ENCODE data around the gene TASOR.

The TASOR gene, protein sequence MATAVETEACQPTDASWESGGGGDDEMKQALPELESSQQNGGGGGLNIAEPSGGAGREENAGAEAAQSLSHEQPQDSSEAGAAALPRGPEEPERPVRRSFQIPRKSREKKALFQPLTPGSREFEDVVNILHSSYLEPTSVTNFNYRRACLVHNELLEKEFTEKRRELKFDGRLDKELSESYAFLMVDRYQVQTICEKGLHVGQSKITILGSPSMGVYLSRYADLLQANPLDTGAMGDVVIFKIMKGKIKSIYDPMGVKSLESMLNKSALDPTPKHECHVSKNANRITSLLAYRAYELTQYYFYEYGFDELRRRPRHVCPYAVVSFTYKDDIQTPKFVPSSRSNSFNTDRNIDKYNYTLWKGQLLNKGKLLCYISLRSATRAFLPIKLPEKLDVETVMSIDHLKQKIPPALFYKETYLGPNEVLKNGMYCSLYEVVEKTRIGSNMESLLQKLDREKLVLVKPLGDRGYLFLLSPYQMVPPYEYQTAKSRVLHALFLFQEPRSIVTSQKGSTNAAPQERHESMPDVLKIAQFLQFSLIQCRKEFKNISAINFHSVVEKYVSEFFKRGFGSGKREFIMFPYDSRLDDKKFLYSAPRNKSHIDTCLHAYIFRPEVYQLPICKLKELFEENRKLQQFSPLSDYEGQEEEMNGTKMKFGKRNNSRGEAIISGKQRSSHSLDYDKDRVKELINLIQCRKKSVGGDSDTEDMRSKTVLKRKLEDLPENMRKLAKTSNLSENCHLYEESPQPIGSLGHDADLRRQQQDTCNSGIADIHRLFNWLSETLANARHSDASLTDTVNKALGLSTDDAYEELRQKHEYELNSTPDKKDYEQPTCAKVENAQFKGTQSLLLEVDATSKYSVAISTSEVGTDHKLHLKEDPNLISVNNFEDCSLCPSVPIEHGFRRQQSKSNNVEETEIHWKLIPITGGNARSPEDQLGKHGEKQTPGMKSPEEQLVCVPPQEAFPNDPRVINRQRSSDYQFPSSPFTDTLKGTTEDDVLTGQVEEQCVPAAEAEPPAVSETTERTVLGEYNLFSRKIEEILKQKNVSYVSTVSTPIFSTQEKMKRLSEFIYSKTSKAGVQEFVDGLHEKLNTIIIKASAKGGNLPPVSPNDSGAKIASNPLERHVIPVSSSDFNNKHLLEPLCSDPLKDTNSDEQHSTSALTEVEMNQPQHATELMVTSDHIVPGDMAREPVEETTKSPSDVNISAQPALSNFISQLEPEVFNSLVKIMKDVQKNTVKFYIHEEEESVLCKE (N-terminal part only)

DNA sequence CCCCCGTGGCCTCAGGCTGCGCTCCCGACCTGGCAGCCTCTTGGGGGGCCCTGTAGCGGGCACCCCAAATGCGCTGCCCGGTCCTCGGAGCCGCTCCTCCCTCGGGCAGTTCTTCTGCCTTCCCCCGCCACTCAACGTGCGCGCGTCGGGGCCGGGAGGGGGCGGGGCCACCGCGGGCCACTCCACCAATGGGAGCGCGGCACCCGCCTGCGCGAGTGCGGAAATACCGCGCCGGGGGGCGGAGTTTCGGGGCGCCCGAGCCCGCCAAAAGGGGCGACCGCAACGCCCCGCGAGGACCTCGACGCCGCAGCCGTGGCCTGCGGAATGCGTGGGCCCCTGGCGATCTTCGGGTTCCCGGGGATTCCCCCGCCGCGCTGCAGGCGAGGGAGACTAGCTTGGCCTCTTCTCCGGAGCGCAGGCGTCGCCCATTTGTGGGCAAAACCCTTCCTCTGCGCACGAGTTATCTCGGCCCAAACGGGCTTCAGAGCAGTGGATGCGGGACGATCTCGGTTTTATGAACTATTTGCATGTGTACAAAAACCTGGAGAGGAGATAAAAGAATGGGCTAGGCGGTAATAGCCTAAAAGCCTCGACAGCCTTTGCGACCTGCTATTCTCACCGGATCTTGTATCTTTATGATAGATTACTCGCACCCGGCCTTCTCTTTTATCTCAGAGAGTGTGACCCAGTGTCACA is at the start of gene TASOR:
Gene TASOR (minus strand): TSS at position 144 of the 696 bp plus-strand sequence. CDS start 259 bp downstream, outside the sequence.
- no peak for TF ChIP-seq GATA3 (IDR thresholded peaks at IDR 0.05; ENCODE audit: low read depth, low read length)
- no peak for TF ChIP-seq GATA2 (IDR thresholded peaks at IDR 0.05; ENCODE audit: low read depth, low read length)

DNA sequence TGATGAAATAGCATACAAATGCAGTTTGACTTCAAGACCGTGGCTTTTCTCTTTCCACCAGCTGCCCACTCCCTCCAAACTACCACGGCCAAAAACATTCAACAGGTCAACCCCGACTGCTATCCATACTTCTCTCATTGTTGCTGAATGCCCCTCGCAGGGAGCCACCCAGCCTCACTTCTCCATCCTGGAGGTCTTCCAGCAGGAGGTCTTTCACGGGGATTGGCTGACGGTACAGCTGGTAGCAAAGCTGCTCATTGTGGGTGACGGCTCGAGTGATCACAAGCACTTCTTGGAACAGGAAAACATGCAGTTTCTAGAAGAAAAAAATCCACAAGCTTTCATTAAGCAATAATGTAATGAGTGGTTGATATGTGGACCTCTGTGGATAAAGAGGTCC is 49.0 kb upstream of the TASOR start:
- TF ChIP-seq GATA3 (IDR thresholded peaks at IDR 0.05; ENCODE audit: low read depth, low read length): no peak
- no peak for TF ChIP-seq GATA2 (IDR thresholded peaks at IDR 0.05; ENCODE audit: low read depth, low read length)

DNA sequence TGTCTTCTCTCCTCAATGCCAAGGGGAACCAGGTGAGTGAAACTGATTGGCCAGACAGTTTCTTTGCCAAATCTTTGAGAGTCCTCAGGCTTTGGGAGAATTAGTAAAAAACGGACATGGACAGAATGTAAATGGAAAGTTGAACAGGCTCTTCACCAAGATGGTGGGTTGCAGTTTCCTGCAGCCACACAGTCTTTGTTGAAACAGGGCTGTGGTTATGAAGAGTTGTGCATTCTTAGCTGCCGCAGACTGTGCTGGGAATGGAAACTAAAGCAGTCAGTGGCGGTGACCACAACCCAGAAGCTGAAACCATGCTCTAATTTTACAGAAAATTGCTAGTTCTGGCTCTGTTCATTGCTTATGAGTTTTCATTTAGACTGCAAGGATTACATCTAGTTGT is 42.1 kb upstream of the TASOR start:
- TF ChIP-seq GATA3 (IDR thresholded peaks at IDR 0.05; ENCODE audit: low read depth, low read length) (no peak), GATA2 (IDR thresholded peaks at IDR 0.05; ENCODE audit: low read depth, low read length) (no peak)

DNA sequence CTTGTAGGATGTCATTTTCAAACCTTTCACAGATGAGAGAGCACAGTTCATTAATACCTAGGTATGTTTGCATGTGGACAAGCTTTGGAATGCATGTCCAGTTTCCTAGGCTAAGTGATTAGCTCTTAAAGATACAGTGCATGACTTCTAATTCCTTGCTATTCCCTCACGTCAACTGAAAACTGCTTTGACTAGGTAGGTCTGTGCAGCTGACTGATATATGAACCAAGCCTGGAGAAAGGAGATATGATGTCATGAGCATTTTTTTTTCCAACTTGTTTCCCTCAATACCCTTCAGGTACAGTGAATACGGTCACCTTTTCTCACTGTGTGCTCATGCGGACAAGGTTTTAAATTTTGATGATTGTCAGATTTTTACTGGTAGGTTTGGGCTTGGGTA is 41.6 kb upstream of the TASOR start:
- TF ChIP-seq GATA3 (IDR thresholded peaks at IDR 0.05; ENCODE audit: low read depth, low read length): no peak
- no peak for TF ChIP-seq GATA2 (IDR thresholded peaks at IDR 0.05; ENCODE audit: low read depth, low read length)

DNA sequence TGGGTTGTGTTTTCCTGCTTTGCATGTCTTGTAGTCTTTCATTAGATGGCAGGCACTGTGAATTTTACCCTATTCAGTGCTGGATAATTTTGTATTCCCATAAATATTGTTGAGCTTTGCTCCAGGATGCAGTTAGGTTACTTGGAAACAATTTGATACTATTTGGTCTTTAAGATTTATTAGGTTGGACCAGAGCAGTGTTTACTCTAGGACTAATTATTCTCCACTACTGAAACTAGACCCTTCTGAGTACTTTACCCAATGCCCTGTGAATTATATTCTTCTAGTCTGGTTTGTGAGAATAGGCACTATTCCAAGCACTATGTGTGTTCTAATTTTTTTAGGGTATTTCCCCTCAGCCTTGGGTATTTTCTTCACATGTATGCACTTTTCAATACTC is 37.8 kb upstream of the TASOR start:
- TF ChIP-seq GATA3 (IDR thresholded peaks at IDR 0.05; ENCODE audit: low read depth, low read length) (no peak), GATA2 (IDR thresholded peaks at IDR 0.05; ENCODE audit: low read depth, low read length) (no peak)

DNA sequence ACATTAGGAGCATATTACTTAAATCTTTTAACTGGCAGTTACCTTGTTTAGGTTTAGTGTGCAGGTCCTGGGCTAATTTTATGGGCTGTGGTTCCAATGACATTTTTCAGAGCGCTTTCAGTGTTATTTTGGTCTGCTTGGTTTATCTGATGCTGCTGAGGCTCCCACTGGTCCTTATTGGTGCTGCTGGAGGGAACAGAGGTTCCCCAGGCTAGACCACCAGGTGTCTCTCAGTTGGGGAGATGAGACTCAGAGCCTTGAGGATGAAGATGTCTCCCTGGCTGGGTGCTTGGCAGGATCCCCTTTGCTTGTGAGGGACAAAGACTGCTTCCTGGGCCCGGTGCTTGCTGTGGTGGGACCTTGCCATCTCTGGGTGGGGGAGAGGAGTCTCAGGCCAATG is 28.3 kb upstream of the TASOR start:
- no peak for TF ChIP-seq GATA3 (IDR thresholded peaks at IDR 0.05; ENCODE audit: low read depth, low read length)
- TF ChIP-seq GATA2 (IDR thresholded peaks at IDR 0.05; ENCODE audit: low read depth, low read length): no peak

DNA sequence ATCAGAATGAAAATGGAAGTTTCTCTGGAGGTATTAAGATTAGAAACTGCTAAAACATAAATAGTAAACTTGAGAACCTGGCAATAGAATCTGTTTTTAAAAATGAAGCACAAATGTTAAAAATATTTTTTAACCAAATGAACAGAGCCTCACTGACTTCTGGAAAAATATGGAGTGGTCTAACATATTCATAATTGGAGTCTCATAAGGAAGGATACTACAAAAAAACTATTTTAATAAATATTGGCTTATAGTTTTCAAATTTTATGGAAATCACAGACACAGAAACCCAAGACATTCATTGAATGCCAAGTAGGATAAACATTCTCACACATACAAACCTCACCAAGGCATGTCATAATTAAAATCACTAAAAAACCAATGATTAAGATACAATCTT is 23.6 kb upstream of the TASOR start:
- no peak for TF ChIP-seq GATA3 (IDR thresholded peaks at IDR 0.05; ENCODE audit: low read depth, low read length)
- no peak for TF ChIP-seq GATA2 (IDR thresholded peaks at IDR 0.05; ENCODE audit: low read depth, low read length)

DNA sequence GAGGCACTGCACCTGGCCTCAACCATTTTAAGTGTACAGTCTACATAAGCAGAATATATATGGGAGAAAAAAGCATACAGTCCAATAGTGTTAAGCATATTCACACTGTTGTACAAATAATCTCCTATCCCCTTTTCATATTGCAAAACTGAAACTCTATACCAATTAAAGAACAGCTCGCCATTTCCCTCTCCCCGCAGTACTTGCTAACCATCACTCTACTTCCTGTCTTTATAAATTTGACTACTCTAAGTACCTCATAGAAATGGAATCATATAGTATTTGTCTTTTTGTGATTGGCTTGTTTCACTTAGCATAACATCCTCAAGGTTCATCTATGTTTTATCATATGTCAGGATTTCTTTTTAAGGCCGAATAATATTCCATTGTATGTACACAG is 21.6 kb upstream of the TASOR start:
- no peak for TF ChIP-seq GATA3 (IDR thresholded peaks at IDR 0.05; ENCODE audit: low read depth, low read length)
- no peak for TF ChIP-seq GATA2 (IDR thresholded peaks at IDR 0.05; ENCODE audit: low read depth, low read length)

DNA sequence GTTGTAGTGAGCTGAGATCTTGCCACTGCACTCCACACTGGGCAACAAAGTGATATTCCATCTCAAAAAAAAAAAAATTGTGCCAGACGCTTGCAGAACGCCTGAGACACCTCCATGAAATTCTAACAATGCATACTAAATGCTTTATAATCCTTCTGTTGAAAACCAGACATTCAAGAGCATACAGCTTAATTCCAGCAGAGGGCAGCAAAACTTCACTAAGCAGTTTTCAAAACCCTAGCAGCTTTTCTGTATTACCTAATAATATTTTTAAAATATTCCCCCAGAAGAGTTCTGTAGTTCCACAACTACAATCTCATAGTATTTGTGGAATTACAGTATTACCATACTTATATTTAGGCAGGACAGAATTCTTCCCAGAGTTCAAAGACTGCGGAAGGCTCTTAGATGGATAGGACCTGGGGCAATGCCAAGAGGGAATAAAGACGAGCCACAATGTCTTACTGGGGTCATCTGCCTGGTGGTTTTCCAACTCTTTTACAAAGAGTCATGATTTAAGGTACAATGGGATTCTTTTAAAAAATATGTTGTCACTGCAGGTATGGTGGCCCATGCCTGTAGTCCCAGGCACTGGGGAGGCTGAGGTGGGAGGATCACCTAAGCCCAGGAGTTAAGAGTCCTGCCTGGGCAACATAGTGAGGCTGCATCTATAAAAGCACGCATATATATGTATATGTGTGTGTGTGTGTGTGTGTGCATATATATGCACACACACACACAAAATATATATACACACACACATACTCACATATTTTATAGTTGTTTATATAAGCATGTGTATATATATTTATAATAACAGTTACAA is 19.6 kb upstream of the TASOR start:
- TF ChIP-seq GATA3 (IDR thresholded peaks at IDR 0.05; ENCODE audit: low read depth, low read length): no peak
- no peak for TF ChIP-seq GATA2 (IDR thresholded peaks at IDR 0.05; ENCODE audit: low read depth, low read length)

DNA sequence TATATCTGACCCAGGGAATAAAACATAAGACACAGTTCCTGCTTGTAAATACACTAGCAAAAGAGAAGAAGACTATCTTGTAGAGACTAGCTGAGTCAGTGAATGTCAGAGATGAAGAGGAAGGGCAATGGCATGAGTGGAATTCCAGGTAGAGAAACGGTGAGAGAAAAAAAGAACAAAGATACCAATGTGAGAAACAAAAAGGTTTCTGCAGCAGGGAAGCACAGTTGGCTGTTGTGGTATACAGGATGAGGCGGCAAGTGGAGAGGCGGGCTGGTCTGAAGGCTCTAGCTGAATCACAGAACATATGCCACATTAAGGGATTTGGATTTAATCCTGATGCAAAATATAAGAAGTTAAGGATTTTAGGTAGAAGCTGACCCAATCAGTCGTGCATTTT is 17.1 kb upstream of the TASOR start:
- TF ChIP-seq GATA2 (IDR thresholded peaks at IDR 0.05; ENCODE audit: low read depth, low read length) (no peak), GATA3 (IDR thresholded peaks at IDR 0.05; ENCODE audit: low read depth, low read length) (no peak)

DNA sequence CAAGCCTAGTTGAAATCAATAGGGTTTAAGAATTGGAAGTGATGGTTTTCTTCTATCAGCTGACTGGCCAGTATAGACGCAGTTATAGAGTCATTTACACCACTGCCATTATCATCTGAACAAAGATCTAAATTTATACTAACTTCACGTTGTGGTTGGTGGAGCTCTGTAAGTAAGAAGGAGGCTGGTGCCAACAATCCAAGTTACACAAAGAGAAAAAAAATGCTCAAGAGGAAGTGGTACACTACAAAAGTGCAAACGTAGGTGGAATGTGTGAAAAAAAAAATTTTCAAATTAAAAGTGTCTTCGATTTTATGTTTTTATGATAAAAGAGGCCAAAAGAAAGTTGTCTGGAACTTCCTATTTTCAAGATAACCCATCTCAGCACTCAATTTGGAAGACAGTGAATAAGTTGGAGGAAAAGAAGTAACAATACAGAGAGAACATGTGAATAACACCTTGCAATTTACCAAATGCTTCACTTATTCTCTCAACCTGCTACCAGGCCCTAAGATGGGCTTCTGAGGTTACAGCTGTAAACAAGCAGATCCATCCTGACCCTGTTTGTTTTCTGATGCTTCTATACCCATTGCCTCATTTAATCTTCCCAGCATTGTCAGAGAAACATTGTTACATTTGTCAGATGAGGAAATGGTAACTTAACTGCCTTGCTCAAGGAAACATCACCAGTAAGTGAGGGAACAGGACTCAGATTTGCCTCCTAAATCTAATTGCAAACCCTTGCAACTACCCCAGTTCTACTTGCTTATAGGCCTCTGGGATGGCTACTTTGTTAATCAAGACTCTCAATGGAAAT is 12.0 kb upstream of the TASOR start:
- no peak for TF ChIP-seq GATA2 (IDR thresholded peaks at IDR 0.05; ENCODE audit: low read depth, low read length)
- TF ChIP-seq GATA3 (IDR thresholded peaks at IDR 0.05; ENCODE audit: low read depth, low read length): no peak

DNA sequence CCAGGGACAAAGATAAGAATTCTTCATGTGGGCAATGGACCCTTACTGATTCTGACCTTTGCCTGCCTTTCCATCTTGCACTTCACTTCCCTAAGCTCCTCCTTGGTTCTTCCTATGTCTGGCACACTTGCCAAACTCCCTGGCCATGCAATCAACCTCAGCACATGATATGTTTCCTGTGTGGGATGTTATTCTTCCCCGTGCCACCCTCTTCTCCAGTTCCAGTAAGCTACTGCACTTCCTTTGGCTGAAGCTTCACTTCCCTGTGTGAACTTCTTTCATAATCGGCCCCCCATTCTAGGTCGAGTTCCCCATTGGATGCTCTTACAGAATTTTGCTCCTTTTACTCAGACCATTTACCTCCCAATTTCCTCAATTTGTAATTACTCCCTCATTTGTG is 10.7 kb upstream of the TASOR start:
- no peak for TF ChIP-seq GATA3 (IDR thresholded peaks at IDR 0.05; ENCODE audit: low read depth, low read length)
- TF ChIP-seq GATA2 (IDR thresholded peaks at IDR 0.05; ENCODE audit: low read depth, low read length): no peak
